HG02870 (cell line): ENCODE results near the gene LAMB4.

Source experiments
- ATAC-seq: cut with Tn5 transposase; IDR thresholded peaks from one replicate; pipeline ENCODE4 v1.9.1; 2021; ENCODE audit warnings: mild to moderate bottlenecking, moderate library complexity; ENCODE audit not compliant: unreplicated experiment

LAMB4 gene

GRCh38 chr7:108018668-108019067 is 111.5 kb downstream of the LAMB4 start:
- ATAC-seq = no peak

- ATAC-seq = no peak
Measured at GRCh38 chr7:108017776-108018151, 112.4 kb downstream of the LAMB4 start.

GRCh38 chr7:108016841-108017775 is 113.1 kb downstream of the LAMB4 start:
- ATAC-seq = no peak

GRCh38 chr7:108015740-108016139 is 114.4 kb downstream of the LAMB4 start:
- no peak for ATAC-seq

GRCh38 chr7:108014747-108015682 is 115.1 kb downstream of the LAMB4 start:
- no peak for ATAC-seq

- ATAC-seq = no peak
Measured at GRCh38 chr7:108014215-108014614, 115.9 kb downstream of the LAMB4 start.

GRCh38 chr7:108012499-108013430 is 117.4 kb downstream of the LAMB4 start:
- no peak for ATAC-seq

- ATAC-seq = no peak
Measured at GRCh38 chr7:108010377-108010776, 119.8 kb downstream of the LAMB4 start.

- no peak for ATAC-seq
Measured at GRCh38 chr7:108009873-108010272, 120.3 kb downstream of the LAMB4 start.

- ATAC-seq = no peak
Measured at GRCh38 chr7:108008827-108009226, 121.3 kb downstream of the LAMB4 start.

GRCh38 chr7:108008240-108008639 is 121.9 kb downstream of the LAMB4 start:
- ATAC-seq = no peak

GRCh38 chr7:108007762-108008161 is 122.4 kb downstream of the LAMB4 start:
- ATAC-seq = no peak

GRCh38 chr7:108007261-108007660 is 122.9 kb downstream of the LAMB4 start:
- no peak for ATAC-seq

GRCh38 chr7:108004220-108005142 is 125.7 kb downstream of the LAMB4 start:
- no peak for ATAC-seq

GRCh38 chr7:108003599-108003935 is 126.6 kb downstream of the LAMB4 start:
- no peak for ATAC-seq

GRCh38 chr7:108002726-108003598 is 127.2 kb downstream of the LAMB4 start, which contains the start of gene LAMB1:
TSS of gene LAMB1 (minus strand) at chr7:108003161. CDS start at chr7:108002885, 276 bp downstream.
- ATAC-seq = no peak

GRCh38 chr7:108001764-108002725 is 128.1 kb downstream of the LAMB4 start:
- no peak for ATAC-seq
